Fibroblast of the aortic adventitia (primary cell): ENCODE results near the gene S1PR4. TPM values are rescaled to one million over a fixed set of nuclear protein-coding genes. Genes with fewer than 3 reads are reported as not detected.

Experiments
- DNase-seq: peaks from one replicate; pipeline ENCODE4 v3.0.0-alpha.2; 2010; ENCODE audit warnings: low read depth
- H3K4me3 ChIP-seq: 2 replicates; pipeline ENCODE4 v1.5.1; 2011; ENCODE audit warnings: low read depth, mild to moderate bottlenecking, control low read depth, low read length, moderate library complexity
- total RNA-seq: library from RNA; depleted of rRNA; stranded (reverse); fragments of >200 nt; gene quantifications from 2 replicates; pipeline ENCODE4 v1.2.3, GENCODE V29; 2012; ENCODE audit warnings: low replicate concordance
- TF ChIP-seq, protein P1 (sequence below): IDR thresholded peaks from 2 replicates; pipeline ENCODE4 v1.5.1; 2011; ENCODE audit warnings: mild to moderate bottlenecking, low read length, control low read depth, inconsistent platforms; ENCODE audit not compliant: insufficient read depth

The S1PR4 gene
- total RNA-seq, 1 donor, result not detected

DNA sequence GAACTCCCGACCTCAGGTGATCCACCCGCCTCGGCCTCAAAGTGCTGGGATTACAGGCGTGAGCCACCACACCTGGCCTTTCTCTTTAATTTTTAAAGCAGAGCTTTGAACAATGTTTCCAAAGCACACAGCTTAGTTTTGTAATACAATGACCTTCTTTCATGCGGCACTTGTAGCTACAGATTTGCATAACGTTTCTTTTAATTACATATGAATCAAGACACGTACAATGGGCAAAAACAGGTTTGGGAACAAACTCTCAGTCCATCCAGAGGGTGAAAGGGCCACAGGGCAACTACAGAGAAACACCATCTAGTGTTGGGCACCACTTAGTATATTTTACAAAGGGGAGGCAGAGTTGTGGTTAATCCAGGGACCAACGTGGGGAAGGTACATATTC, 19.0 kb upstream of the S1PR4 start:
- no peak for DNase-seq
- TF ChIP-seq, protein P1, sequence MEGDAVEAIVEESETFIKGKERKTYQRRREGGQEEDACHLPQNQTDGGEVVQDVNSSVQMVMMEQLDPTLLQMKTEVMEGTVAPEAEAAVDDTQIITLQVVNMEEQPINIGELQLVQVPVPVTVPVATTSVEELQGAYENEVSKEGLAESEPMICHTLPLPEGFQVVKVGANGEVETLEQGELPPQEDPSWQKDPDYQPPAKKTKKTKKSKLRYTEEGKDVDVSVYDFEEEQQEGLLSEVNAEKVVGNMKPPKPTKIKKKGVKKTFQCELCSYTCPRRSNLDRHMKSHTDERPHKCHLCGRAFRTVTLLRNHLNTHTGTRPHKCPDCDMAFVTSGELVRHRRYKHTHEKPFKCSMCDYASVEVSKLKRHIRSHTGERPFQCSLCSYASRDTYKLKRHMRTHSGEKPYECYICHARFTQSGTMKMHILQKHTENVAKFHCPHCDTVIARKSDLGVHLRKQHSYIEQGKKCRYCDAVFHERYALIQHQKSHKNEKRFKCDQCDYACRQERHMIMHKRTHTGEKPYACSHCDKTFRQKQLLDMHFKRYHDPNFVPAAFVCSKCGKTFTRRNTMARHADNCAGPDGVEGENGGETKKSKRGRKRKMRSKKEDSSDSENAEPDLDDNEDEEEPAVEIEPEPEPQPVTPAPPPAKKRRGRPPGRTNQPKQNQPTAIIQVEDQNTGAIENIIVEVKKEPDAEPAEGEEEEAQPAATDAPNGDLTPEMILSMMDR, result no peak
- no peak overlapping the region for H3K4me3 ChIP-seq

DNA sequence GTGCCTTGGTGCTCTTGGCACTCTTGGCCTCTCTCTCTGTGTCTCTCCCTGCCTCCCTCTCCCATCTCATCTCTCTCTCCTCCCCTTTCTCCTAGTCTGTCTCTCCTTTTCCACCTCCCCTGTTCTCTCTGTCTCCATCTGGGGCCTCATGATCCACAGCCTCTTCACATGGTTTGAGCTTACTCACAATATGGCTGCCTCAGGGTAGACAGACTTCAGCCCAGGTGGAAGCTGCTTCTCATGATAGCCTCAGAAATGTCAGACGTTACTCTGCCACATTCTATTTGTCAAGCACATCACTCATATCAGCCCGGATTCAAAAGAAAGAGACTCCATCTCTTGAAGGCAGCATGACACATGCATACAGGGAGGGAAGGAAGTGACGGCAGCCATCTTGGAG, 18.4 kb upstream of the S1PR4 start:
- H3K4me3 ChIP-seq, result no peak overlapping the region
- TF ChIP-seq, protein P1, result no peak
- no peak for DNase-seq

DNA sequence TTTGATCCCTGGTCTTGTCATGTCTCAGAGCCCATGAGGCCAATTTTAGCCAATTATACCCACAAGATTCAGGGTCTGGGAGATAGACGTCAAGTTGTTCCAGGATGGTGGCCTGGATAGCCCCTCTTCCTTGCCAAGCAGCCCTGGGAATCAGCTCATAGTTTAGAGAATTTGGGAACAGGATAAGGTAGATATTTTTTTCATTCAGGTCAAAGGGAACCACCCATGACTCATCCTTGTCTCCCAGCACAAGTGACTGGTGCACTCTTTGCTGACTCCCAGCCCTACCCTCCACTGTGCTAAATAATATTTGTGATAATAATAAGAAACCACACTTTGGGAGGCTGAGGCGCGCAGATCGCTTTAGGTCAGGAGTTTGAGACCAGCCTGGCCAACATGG, 17.1 kb upstream of the S1PR4 start:
- TF ChIP-seq, protein P1, result no peak
- DNase-seq, result peak; percentile 34
- no peak overlapping the region for H3K4me3 ChIP-seq

DNA sequence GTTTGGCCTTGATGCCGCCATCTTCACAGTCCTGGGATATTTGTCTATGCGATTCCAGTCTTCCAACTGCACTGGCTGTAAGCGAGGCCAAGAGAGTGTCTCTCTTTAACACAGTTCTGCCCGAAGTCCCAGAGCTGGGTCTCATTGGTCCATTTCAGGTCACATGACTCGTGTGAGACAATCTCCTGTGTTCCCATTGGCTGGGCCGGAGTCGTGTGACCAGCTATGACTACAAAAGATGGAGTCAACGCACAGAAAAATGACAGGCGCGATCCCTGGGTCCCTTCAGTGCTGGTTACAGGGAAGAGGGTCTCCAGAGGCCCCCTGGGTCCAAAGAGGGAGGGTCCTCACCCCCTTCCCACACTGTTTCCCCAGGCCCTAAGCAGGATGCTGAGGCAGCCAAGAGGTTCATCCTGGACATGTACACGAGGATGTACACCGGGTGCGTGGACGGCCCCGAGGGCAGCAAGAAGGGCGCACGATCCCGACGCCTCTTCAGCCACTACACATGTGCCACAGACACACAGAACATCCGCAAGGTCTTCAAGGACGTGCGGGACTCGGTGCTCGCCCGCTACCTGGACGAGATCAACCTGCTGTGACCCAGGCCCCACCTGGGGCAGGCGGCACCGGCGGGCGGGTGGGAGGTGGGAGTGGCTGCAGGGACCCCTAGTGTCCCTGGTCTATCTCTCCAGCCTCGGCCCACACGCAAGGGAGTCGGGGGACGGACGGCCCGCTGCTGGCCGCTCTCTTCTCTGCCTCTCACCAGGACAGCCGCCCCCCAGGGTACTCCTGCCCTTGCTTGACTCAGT, 15.9 kb upstream of the S1PR4 start:
- TF ChIP-seq, protein P1, result no peak
- H3K4me3 ChIP-seq, result no peak overlapping the region
- DNase-seq, result no peak

DNA sequence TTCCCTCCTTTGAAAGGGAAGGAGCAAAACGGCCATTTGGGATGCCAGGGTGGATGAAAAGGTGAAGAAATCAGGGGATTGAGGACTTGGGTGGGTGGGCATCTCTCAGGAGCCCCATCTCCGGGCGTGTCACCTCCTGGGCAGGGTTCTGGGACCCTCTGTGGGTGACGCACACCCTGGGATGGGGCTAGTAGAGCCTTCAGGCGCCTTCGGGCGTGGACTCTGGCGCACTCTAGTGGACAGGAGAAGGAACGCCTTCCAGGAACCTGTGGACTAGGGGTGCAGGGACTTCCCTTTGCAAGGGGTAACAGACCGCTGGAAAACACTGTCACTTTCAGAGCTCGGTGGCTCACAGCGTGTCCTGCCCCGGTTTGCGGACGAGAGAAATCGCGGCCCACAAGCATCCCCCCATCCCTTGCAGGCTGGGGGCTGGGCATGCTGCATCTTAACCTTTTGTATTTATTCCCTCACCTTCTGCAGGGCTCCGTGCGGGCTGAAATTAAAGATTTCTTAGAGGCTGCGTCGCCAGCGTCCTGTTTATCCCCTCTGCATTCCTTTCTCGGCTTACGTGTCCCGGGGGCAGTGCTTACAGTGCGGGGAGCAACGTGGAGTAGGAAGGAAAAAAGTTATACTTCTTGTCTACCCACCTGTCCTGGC, 15.2 kb upstream of the S1PR4 start:
- TF ChIP-seq, protein P1, result peak; percentile 98
- peak; percentile 61 for DNase-seq
- H3K4me3 ChIP-seq, result no peak overlapping the region

DNA sequence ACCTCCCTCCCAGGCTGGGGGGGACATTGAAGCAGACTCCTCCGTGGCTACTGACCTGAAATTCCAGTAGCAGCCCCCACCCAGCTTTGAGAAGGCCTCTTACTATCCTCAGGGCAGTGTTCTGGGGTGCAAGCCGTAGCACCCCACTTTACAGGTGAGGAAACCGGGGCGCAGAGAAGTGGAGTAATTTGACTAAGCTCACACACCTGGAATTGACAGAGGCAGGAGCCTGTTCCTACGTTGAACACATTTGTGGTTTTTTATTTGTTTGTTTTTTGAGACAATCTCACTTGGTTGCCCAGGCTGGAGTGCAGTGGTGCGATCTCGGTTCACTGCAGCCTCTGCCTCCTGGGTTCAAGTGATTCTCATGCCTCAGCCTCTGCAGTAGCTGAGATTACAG, 14.6 kb upstream of the S1PR4 start:
- no peak for DNase-seq
- no peak overlapping the region for H3K4me3 ChIP-seq
- TF ChIP-seq, protein P1, result no peak
